Lower leg skin (tissue), 3 donors: Measurements from ENCODE around the gene SPTBN4.

Experiments
- CTCF ChIP-seq, 3 donors: fragments of 450-650 bp; IDR thresholded peaks; one replicate each; pipeline ENCODE4 v1.5.1; 2016; ENCODE audit warnings: antibody characterized with exemption in 3 of 3, mild to moderate bottlenecking in 3 of 3, moderate library complexity in 2 of 3
- POLR2A ChIP-seq, 2 donors: fragments of 450-650 bp; IDR thresholded peaks; one replicate each; pipeline ENCODE4 v1.6.1; 2016 to 2017; ENCODE audit warnings: antibody characterized with exemption in 2 of 2, mild to moderate bottlenecking in 1 of 2, moderate library complexity in 1 of 2

DNA sequence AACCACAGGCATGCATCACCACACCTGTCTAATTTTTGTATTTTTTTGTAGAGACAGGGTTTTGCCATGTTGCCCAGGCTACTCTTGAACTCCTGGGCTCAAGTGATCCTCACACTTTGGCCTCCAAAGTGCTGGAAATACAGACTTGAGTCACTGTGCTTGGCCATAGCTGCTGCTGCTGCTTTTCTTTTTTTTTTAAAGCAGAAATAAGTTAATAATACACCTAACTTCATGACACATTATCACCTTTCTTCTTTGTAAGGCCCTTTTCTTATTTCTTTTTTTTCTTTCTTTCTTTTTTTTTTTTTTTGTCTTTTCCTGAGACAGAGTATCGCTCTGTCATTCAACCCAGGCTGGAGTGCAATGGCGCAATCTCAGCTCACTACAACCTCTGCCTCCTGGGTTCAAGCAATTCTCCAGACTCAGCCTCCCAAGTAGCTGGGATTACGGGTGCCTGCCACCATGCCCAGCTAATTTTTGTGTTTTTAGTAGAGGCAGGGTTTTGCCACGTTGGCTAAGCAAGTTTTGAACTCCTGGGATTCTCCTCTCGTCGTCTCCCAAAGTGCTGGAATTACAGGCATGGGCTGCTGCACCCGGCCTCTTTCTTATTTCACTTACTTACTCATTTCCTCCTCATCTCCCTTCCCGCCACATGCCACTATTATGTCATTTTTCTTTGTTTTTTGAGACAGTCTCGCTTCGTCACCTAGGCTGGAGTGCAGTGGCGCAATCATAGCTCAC lies 118.6 kb downstream of the SPTBN4 start:
- TF ChIP-seq CTCF (IDR thresholded peaks at IDR 0.05) = no peak
- no peak for TF ChIP-seq POLR2A (IDR thresholded peaks at IDR 0.05)
